PC-3 (cell line): Measurements from ENCODE around the gene HEATR3. TPM values are rescaled to one million over a fixed set of nuclear protein-coding genes. Genes with fewer than 3 reads are reported as not detected.

Source experiments
- ATAC-seq: fragments of 200-7000 bp; cut with Tn5 transposase; 2 replicates; pipeline ENCODE4 v1.9.1; 2020; ENCODE audit warnings: mild to moderate bottlenecking, moderate library complexity
- BruUV-seq: library from RNA; stranded (reverse); fragments of 400-500 nt; replicated peaks from 2 replicates; lab custom pipeline; 2021; lab: Mats Ljungman, UMichigan
- CTCF ChIA-PET: fragments of 300-600 bp; sonication (Branson Sonifier 250); formaldehyde crosslinking; loops from one replicate; lab custom pipeline; 2022; ENCODE audit warnings: antibody characterized with exemption; lab: Charles Lee
- POLR2A ChIA-PET: fragments of 300-600 bp; sonication (Branson Sonifier 250); formaldehyde crosslinking; loops from one replicate; lab custom pipeline; 2022; ENCODE audit warnings: antibody characterized with exemption; ENCODE audit not compliant: unreplicated experiment; lab: Charles Lee
- DNase-seq: peaks from one replicate; pipeline ENCODE4 v3.0.0-alpha.2; 2015
- H2AFZ ChIP-seq: fragments of 300-600 bp; sonication (generic); 2 replicates; pipeline ENCODE4 v1.6.0; 2016; ENCODE audit warnings: antibody characterized with exemption, low read length
- H3F3A ChIP-seq: fragments of 300-600 bp; sonication (generic); one replicate; pipeline ENCODE4 v1.6.0; 2017; ENCODE audit warnings: antibody characterized with exemption, low read length, control low read depth, mild to moderate bottlenecking; ENCODE audit not compliant: unreplicated experiment
- H3K27ac ChIP-seq: fragments of 300-600 bp; sonication (generic); 2 replicates; pipeline ENCODE4 v1.5.1; 2016; ENCODE audit warnings: mild to moderate bottlenecking, low read length
- H3K27me3 ChIP-seq: fragments of 300-600 bp; sonication (generic); 2 replicates; pipeline ENCODE4 v1.6.1; 2016; ENCODE audit warnings: low read length, mixed read lengths
- H3K36me3 ChIP-seq: fragments of 300-600 bp; sonication (generic); 2 replicates; pipeline ENCODE4 v1.6.1; 2016; ENCODE audit warnings: low read depth, mixed run types, low read length, mixed read lengths
- H3K4me1 ChIP-seq: fragments of 300-600 bp; sonication (generic); 2 replicates; pipeline ENCODE4 v1.5.1; 2016; ENCODE audit warnings: low read length; ENCODE audit not compliant: insufficient read depth
- H3K4me2 ChIP-seq: fragments of 300-600 bp; sonication (generic); 2 replicates; pipeline ENCODE4 v1.6.0; 2016; ENCODE audit warnings: low read length
- H3K4me3 ChIP-seq: fragments of 300-600 bp; sonication (generic); 2 replicates; pipeline ENCODE4 v1.5.1; 2016; ENCODE audit warnings: mild to moderate bottlenecking, low read length, mixed read lengths
- H3K79me2 ChIP-seq: fragments of 300-600 bp; sonication (generic); 2 replicates; pipeline ENCODE4 v1.6.1; 2017; ENCODE audit warnings: low read length, mixed read lengths
- H3K9ac ChIP-seq: fragments of 300-600 bp; sonication (generic); 2 replicates; pipeline ENCODE4 v1.6.0; 2016; ENCODE audit warnings: mild to moderate bottlenecking, low read length
- H3K9me2 ChIP-seq: fragments of 300-600 bp; sonication (generic); replicated peaks from 2 replicates; pipeline ENCODE4 v1.6.1; 2016; ENCODE audit warnings: mixed run types, low read length, mixed read lengths
- H3K9me3 ChIP-seq: fragments of 300-600 bp; sonication (generic); 2 replicates; pipeline ENCODE4 v1.6.1; 2016; ENCODE audit warnings: low read length, mixed read lengths
- H4K20me1 ChIP-seq: fragments of 300-600 bp; sonication (generic); 2 replicates; pipeline ENCODE4 v1.6.1; 2016; ENCODE audit warnings: low read length, mixed read lengths
- EZH2 ChIP-seq: fragments of 300-600 bp; sonication (generic); IDR thresholded peaks from one replicate; pipeline ENCODE4 v1.6.1; 2017; ENCODE audit warnings: antibody characterized with exemption, mild to moderate bottlenecking, low read length; ENCODE audit not compliant: unreplicated experiment
- EZH2phosphoT487 ChIP-seq: fragments of 300-600 bp; sonication (generic); IDR thresholded peaks from 2 replicates; pipeline ENCODE4 v1.6.1; 2018; ENCODE audit warnings: mild to moderate bottlenecking, antibody characterized with exemption, low read length, borderline replicate concordance
- intact Hi-C: fragments of 100-400 bp; cut with micrococcal nuclease; formaldehyde crosslinking; loops from 2 replicates; pipeline ENCODE4 v1.9.0; 2023
- total RNA-seq: library from RNA; depleted of rRNA; stranded (reverse); fragments of >200 nt; gene quantifications from 2 replicates; pipeline ENCODE4 v1.2.3, GENCODE V29; 2014
- TF ChIP-seq, protein P1 (sequence below): fragments of 300-600 bp; sonication (generic); conservative IDR thresholded peaks from 2 replicates; pipeline ENCODE4 v1.5.1; 2017; ENCODE audit warnings: antibody characterized with exemption, low read depth, mild to moderate bottlenecking, low read length

Gene HEATR3
- total RNA-seq, 1 experiment from 2014 or later, result 18.7 TPM

GRCh38 chr16:50151756-50152155, 86.0 kb downstream of the HEATR3 start:
- ATAC-seq (no peak), DNase-seq (no peak)
- Histone ChIP-seq H3K9me2 (no peaks in the 10 kb centered on the region), H3K9me3 (no peaks in the 10 kb centered on the region), H3K36me3 (no peaks in the 10 kb centered on the region), H3K4me2 (peak overlapping the region; percentile 94), H2AFZ (peak overlapping the region; percentile 97), H3K27me3 (no peaks in the 10 kb centered on the region), H3F3A (no peaks in the 10 kb centered on the region), H3K4me1 (peaks cover 11% of the 10 kb centered on the region; the same call in 1 of the 2 replicates), H4K20me1 (peaks cover 16% of the 10 kb centered on the region; the same call in 1 of the 2 replicates), H3K27ac (no peak overlapping the region), H3K9ac (peak overlapping the region; percentile 91; the same call in 1 of the 2 replicates), H3K79me2 (peaks cover 30% of the 10 kb centered on the region), H3K4me3 (peak overlapping the region; percentile 87; the same call in 1 of the 2 replicates)
- intact Hi-C loops, result loop anchor here (10.0 kb wide), 1 partner anchor 87 kb away; the partner anchor contains the start of gene HEATR3
- no TSS peak for BruUV-seq
- CTCF ChIA-PET, result no interaction called here
- TF ChIP-seq EZH2 (no peak), EZH2phosphoT487 (no peak)
- TF ChIP-seq, protein P1, sequence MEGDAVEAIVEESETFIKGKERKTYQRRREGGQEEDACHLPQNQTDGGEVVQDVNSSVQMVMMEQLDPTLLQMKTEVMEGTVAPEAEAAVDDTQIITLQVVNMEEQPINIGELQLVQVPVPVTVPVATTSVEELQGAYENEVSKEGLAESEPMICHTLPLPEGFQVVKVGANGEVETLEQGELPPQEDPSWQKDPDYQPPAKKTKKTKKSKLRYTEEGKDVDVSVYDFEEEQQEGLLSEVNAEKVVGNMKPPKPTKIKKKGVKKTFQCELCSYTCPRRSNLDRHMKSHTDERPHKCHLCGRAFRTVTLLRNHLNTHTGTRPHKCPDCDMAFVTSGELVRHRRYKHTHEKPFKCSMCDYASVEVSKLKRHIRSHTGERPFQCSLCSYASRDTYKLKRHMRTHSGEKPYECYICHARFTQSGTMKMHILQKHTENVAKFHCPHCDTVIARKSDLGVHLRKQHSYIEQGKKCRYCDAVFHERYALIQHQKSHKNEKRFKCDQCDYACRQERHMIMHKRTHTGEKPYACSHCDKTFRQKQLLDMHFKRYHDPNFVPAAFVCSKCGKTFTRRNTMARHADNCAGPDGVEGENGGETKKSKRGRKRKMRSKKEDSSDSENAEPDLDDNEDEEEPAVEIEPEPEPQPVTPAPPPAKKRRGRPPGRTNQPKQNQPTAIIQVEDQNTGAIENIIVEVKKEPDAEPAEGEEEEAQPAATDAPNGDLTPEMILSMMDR, result no peak
- POLR2A ChIA-PET, result interaction anchor here (0.6 kb wide), 1 partner anchor 115 kb away, joined by 10 read pairs; no protein-coding TSS in a partner anchor

GRCh38 chr16:50152351-50152806, 86.6 kb downstream of the HEATR3 start:
- intact Hi-C loops, result loop anchor here (10.0 kb wide), 1 partner anchor 88 kb away; the partner anchor contains the start of gene HEATR3

More at GRCh38 chr16:50152351-50152806, 86.6 kb downstream of the HEATR3 start:
- H4K20me1 ChIP-seq, result peaks cover 16% of the 10 kb centered on the region; the same call in 1 of the 2 replicates
- H3K9me2 ChIP-seq, result no peaks in the 10 kb centered on the region
- BruUV-seq, result no TSS peak
- H3K27ac ChIP-seq, result peak overlapping the region; percentile 79
- no peaks in the 10 kb centered on the region for H3K9me3 ChIP-seq
- H3K4me3 ChIP-seq, result peak overlapping the region; percentile 87
- ChIA-PET POLR2A (no interaction called here), CTCF (interaction anchor here (0.7 kb wide), 1 partner anchor 62 kb away, joined by 3 read pairs; no protein-coding TSS in a partner anchor)
- TF ChIP-seq EZH2 (no peak), EZH2phosphoT487 (no peak)
- TF ChIP-seq, protein P1, result no peak
- no peaks in the 10 kb centered on the region for H3F3A ChIP-seq
- H3K4me2 ChIP-seq, result peak overlapping the region; percentile 94
- H3K36me3 ChIP-seq, result no peaks in the 10 kb centered on the region
- H3K4me1 ChIP-seq, result peaks cover 11% of the 10 kb centered on the region; the same call in 1 of the 2 replicates
- peak; percentile 23 for ATAC-seq
- peak overlapping the region; percentile 97 for H2AFZ ChIP-seq
- DNase-seq, result peak; percentile 28
- H3K27me3 ChIP-seq, result no peaks in the 10 kb centered on the region
- H3K79me2 ChIP-seq, result peaks cover 36% of the 10 kb centered on the region
- H3K9ac ChIP-seq, result peak overlapping the region; percentile 91
